ENCODE data around the gene GALNT13.

DNA sequence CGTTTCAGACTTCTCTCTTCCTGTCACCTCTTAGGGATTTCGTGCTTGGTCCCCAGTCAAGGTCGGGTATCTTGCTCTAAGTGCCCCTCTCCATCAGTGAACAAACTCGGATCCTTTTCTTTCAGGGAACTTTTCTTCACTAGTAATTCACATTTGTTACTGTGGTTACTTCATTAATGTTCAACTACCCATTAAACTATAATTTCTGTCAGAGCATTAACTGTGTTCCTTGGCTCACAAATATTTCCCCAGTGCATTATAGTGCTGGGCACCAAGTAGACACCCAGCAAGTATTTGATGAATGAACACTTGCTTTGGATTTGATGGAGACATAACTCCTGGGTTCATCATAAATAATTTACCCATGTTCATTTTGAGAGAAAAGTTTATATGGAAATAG lies 617.1 kb downstream of the GALNT13 start:
- TF ChIP-seq, protein P1, sequence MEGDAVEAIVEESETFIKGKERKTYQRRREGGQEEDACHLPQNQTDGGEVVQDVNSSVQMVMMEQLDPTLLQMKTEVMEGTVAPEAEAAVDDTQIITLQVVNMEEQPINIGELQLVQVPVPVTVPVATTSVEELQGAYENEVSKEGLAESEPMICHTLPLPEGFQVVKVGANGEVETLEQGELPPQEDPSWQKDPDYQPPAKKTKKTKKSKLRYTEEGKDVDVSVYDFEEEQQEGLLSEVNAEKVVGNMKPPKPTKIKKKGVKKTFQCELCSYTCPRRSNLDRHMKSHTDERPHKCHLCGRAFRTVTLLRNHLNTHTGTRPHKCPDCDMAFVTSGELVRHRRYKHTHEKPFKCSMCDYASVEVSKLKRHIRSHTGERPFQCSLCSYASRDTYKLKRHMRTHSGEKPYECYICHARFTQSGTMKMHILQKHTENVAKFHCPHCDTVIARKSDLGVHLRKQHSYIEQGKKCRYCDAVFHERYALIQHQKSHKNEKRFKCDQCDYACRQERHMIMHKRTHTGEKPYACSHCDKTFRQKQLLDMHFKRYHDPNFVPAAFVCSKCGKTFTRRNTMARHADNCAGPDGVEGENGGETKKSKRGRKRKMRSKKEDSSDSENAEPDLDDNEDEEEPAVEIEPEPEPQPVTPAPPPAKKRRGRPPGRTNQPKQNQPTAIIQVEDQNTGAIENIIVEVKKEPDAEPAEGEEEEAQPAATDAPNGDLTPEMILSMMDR (IDR thresholded peaks at IDR 0.05) = no peak
- TF ChIP-seq POLR2AphosphoS5 (IDR thresholded peaks at IDR 0.05) (no peak), POLR2A (IDR thresholded peaks at IDR 0.05) (no peak)

All from breast epithelium (tissue), 3 donors.